GM19328 (cell line): ENCODE data around the gene KIF12.

Experiments
- ATAC-seq: cut with Tn5 transposase; IDR thresholded peaks from one replicate; pipeline ENCODE4 v1.9.1; 2021; ENCODE audit warnings: mild to moderate bottlenecking, moderate library complexity; ENCODE audit not compliant: unreplicated experiment

KIF12 gene

GRCh38 chr9:114123031-114123977 lies 24.2 kb upstream of the KIF12 start:
- ATAC-seq = no peak

DNA sequence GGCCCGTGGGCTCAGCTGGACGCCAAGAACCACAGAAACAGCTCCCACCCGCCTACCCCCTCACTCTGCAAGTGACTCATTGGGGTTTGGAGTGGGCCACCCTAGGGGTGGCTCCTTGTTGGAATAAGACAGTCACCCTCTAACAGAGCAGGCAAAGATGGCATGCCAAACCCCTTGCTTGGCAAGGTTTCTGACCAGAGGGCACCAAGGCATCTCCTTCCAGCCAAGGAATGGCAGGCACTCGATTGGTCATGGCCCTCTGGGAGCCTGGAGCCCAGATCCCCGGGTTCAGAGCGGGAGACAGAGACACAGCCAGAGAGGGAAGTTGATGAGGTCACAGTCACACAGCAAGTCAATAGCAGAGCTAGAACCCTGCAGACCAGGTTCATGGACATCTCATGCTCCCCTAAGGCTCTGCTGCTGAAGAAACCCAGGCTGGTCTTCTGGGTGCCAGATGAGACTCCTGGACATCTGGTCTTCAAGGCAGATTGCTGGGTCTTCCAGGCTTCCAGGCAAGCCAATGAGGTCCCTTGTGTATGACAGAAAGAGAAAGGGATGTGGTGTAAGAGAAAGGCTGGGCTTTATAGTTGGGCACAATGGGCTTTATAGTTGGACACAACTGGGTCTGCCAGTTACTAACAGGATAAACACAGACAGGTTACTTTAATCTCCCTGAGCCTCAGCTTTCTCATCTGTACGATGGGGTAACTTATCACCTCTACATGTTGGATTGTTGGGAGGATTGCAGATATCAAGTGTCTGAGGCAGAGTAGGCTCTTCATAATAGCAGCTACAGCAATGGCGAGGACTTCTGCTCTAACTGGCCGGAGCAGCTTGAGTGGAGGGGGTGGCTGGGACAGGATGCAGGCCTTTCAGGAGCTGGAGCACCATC lies 23.3 kb upstream of the KIF12 start:
- no peak for ATAC-seq

GRCh38 chr9:114121227-114122135 lies 22.4 kb upstream of the KIF12 start:
- ATAC-seq = no peak

- no peak for ATAC-seq
Measured at GRCh38 chr9:114120192-114121014, 21.3 kb upstream of the KIF12 start.

DNA sequence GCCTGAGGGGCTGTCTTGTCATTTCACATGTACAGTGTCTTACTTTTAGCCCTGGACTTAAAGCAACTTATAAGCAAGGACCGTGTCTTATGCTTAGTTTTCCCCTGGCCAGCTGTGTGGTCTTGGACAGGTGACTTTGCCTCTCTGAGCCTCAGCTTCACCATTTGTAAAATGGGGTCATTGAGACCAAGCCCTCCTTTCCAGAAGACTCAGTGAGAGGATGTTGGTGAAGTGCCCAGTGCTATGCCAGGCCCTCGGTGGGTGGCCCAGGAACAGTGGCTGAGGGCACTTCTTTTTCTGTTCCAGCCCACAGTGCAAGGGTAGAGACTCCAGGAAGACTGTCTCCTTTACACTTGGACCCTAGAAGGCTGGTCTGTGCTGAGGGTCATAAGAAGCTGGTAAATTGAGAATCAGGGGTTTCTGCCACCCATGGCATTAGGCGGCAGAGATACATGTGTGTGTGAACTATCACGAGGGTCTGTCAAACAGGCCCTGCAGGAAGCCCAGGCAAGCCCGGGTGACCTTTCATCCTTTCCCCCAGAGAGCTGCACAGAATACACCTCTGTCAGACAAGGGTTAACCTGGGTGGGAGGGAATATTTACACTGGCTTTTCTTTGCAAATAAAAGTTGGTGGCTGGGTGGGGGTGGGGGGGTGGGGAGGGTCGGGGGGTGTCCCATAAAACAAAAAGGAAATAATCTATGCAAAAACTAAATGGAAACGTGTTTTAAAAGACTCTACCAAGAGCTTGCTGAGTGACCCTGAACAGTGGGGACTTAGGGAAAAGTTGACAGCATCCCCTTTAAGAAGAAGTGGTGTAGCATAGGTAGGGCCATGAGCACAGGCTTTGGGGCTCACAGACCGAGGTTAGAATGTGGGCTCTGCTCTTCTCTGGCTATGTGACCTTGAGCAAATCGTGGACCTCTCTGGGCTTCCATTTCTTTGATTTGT lies 20.4 kb upstream of the KIF12 start:
- ATAC-seq = no peak

GRCh38 chr9:114117996-114118830 lies 19.1 kb upstream of the KIF12 start:
- ATAC-seq = no peak

- ATAC-seq = no peak
Measured at GRCh38 chr9:114117614-114117995, 18.5 kb upstream of the KIF12 start.

DNA sequence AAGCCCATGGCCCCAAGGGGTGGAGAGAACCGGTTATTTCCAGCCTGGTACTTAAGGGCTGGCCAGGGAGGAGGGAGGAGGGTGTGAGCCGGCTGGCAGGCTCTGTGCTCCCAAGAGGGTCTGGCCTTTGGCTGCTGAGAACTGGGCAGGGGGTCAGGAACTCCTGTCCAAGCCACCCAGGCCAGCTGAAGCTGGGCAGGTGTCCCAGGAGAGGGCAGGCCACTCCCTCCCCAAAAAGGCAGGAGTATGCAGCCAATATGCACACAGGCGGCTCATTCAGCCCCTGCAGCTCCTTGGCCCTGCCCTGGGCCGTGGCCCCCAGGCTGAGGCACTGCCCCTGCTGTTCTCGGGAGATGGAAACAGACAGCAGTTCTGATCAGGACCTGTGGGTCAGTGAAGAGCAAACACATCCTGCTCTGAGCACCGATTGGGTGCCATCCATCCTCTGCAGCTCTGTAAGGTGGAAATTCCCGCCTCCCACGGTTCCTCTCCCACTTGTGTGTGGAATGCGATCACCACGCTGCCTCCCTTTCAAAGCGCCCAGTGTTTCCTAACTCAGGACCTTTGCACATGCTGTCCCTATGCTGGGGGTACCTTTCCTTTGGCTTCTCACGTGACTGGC lies 17.1 kb upstream of the KIF12 start:
- no peak for ATAC-seq

- no peak for ATAC-seq
Measured at GRCh38 chr9:114115654-114116125, 16.6 kb upstream of the KIF12 start.

DNA sequence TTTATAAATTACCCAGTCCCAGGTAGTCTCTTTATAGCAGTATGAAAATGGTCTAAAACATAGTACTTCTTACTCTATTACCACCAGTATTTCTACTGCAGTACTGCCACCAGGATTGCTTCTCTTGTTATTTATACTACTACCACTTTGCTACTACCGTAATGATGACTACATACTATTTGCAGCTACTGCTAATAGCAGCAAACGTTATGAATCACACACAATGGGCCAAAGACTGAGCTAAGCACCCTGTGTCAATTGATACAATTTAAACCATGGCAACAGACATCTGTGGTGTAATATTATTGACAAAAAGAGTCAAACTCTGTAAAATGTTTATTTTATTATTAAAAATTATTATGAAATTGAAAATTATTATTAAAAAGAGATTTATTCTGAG lies 15.3 kb upstream of the KIF12 start:
- no peak for ATAC-seq

DNA sequence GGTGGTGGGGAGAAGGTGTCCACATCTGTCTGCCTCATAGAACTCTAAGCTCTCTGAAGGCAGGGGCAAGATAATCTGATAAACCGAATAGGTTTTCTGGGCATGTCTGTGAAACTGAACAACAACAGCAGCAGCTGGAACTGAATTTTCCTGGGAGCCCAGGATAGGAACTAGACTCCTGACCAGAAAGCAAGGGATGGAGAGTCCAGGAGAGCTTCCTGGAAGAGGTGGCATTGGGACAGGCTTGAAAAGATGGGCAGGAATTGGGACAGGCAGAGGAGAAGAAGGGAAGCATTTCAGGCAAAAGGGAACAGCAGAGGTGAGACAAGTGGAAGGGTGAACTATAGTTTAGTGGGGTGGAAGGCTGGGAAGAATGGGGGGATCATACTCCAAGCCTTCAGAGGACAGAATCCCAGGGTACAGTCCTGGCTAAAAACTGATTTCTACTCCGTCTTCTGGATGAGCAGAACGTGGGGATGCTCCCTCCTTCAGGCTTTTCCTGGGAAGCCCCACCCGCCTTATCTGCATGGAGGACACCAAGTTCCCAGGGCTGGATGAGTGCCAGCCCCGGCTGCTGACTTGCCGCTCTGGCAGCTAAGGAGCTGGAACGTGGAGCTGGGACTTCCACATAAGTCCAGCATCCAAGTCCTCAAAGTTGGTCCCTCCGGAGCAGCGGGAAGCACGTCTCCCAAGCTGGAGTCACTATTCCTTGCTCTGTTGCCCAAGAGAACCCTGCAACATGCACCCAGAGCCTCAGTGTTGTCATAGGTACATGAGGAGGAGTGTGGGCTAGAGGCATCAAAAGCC lies 13.9 kb upstream of the KIF12 start:
- ATAC-seq = no peak

- ATAC-seq = no peak
Measured at GRCh38 chr9:114112325-114112724, 13.2 kb upstream of the KIF12 start.

DNA sequence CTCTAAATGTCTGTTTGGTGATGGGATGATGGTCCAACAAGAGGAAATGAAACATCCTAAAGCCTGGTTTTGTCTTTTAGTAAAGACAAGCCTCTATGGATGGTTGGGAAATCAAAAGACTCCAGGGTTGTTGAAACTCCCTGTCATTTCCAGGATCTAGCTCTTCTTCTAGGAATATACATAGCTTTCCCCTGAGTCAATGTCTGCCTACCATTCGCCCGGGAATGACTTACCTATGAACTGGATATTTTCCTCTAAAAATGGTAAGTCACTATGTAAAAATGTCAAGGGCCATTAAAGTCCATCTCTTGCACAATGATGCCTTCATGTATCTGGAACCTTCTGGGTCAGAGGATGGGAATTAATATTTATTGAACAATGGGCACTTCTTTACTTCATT lies 11.1 kb upstream of the KIF12 start:
- ATAC-seq = no peak

- no peak for ATAC-seq
Measured at GRCh38 chr9:114109124-114109523, 10.0 kb upstream of the KIF12 start.

- ATAC-seq = peak; percentile 53
Measured at GRCh38 chr9:114108016-114108833, 9.1 kb upstream of the KIF12 start.
